Measurements from ENCODE around the gene KRTAP1-5.

DNA sequence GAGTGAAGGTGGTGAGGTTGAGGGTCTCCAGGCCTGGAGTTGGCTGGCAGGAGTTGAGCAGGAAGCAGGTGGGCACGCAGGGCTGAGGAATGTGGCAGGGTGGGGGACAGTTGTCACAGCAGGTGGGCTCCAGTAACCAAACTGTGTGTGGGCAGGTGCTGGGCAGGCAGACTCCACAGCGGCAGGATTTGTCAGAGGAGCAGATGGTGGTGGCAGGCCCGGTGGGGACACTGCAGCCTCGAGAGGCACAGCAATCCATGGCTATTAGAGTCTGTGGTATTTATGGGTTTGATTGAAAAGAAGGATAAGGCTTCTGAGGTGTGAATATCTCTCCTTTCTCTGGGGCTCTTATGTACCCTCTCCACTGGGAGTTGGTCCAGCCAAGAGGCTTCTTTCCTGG lies 33.2 kb downstream of the KRTAP1-5 start, which contains the start of gene KRTAP3-3:
- TF ChIP-seq, protein P1, sequence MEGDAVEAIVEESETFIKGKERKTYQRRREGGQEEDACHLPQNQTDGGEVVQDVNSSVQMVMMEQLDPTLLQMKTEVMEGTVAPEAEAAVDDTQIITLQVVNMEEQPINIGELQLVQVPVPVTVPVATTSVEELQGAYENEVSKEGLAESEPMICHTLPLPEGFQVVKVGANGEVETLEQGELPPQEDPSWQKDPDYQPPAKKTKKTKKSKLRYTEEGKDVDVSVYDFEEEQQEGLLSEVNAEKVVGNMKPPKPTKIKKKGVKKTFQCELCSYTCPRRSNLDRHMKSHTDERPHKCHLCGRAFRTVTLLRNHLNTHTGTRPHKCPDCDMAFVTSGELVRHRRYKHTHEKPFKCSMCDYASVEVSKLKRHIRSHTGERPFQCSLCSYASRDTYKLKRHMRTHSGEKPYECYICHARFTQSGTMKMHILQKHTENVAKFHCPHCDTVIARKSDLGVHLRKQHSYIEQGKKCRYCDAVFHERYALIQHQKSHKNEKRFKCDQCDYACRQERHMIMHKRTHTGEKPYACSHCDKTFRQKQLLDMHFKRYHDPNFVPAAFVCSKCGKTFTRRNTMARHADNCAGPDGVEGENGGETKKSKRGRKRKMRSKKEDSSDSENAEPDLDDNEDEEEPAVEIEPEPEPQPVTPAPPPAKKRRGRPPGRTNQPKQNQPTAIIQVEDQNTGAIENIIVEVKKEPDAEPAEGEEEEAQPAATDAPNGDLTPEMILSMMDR (conservative IDR thresholded peaks at IDR 0.05): no peak
- no peak for TF ChIP-seq EZH2 (IDR thresholded peaks at IDR 0.05; ENCODE audit: low read depth)

Measured in PC-9 (cell line).